ENCODE measurements around the gene C22orf31. TPM values are rescaled to one million over a fixed set of nuclear protein-coding genes. Genes with fewer than 3 reads are reported as not detected.

The C22orf31 gene
- total RNA-seq, 2 experiments from 2014 or later: not detected

GRCh38 chr22:29072979-29073617 is 11.5 kb upstream of the C22orf31 start, which contains the start of gene KREMEN1:
TSS of gene KREMEN1 (plus strand) at chr22:29073035. CDS start at chr22:29073131, 96 bp downstream.
- Mint-ChIP-seq H3K27ac (no peak within 1 kb of the TSS), H3K36me3 (ENCODE audit: low read depth) (no peaks in the 10 kb centered on the region), H3K4me1 (ENCODE audit: low read depth) (peaks cover 20% of the 10 kb centered on the region), H3K4me3 (peak within 1 kb of the TSS; percentile 64), H3K27me3 (peaks cover 60% of the 10 kb centered on the region), H3K9me3 (no peaks in the 10 kb centered on the region)
- TF ChIP-seq, protein P1, sequence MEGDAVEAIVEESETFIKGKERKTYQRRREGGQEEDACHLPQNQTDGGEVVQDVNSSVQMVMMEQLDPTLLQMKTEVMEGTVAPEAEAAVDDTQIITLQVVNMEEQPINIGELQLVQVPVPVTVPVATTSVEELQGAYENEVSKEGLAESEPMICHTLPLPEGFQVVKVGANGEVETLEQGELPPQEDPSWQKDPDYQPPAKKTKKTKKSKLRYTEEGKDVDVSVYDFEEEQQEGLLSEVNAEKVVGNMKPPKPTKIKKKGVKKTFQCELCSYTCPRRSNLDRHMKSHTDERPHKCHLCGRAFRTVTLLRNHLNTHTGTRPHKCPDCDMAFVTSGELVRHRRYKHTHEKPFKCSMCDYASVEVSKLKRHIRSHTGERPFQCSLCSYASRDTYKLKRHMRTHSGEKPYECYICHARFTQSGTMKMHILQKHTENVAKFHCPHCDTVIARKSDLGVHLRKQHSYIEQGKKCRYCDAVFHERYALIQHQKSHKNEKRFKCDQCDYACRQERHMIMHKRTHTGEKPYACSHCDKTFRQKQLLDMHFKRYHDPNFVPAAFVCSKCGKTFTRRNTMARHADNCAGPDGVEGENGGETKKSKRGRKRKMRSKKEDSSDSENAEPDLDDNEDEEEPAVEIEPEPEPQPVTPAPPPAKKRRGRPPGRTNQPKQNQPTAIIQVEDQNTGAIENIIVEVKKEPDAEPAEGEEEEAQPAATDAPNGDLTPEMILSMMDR (IDR thresholded peaks at IDR 0.05): no peak
- DNase-seq (no peak), ATAC-seq (no peak)
- intact Hi-C loops (cut with micrococcal nuclease): no loop called here
- ChIA-PET CTCF (interaction anchor here (1.5 kb wide), 3 partner anchors 81 to 473 kb away, joined by 3 to 13 read pairs (median 4); no protein-coding TSS in a partner anchor), POLR2A (no interaction called here)

- Mint-ChIP-seq H3K4me1 (ENCODE audit: low read depth) (peaks cover 20% of the 10 kb centered on the region), H3K27ac (no peak overlapping the region), H3K4me3 (peak overlapping the region; percentile 64), H3K36me3 (ENCODE audit: low read depth) (no peaks in the 10 kb centered on the region), H3K27me3 (peaks cover 57% of the 10 kb centered on the region), H3K9me3 (no peaks in the 10 kb centered on the region)
- TF ChIP-seq, protein P1 (IDR thresholded peaks at IDR 0.05): no peak
- DNase-seq (peak; percentile 88), ATAC-seq (peak; percentile 99)
- intact Hi-C loops (cut with micrococcal nuclease): no loop called here
- ChIA-PET CTCF (interaction anchor here (0.6 to 1.5 kb wide), 4 partner anchors 41 to 472 kb away, joined by 3 to 13 read pairs (median 4); no protein-coding TSS in a partner anchor), POLR2A (no interaction called here)
Observed at GRCh38 chr22:29072193-29072978, 10.8 kb upstream of the C22orf31 start.

DNA sequence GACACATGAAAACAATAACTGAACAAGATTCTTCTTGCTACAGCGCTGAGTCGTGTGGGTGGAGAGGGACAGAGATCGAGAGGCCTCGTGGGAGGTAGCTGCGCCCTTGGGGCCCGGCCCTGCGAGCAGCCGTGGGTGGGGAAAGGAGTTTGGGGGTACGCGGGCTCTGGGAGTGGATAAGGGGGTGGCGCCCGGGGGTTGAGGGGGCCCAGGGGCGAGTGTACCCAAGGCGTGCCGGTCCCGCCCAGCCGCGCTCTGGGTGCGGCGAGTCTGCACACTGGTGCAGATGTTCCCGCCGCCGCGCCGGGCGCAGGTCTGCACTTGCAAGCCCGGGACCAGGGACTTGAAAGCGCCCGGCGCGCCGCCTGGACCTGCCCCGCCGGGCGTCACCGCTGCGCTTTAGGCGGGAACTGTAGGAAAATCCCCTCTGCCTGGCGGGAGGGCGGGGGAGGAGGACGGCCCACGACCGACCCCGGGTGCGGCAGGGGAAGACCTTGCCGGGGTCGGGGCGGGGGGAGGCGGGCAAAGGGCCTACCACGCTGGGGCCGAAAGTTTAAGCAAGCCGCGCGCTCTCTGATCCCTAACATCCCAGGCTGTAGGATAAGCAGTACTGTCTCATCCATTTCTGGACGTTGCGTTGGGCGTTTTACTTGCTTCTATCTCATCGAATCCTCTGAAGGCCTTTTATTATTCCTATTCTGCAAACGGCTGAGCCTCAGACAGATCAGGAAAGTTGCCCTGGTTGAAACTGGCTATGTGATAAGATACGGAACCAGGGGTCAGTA is 9.8 kb upstream of the C22orf31 start:
- ChIA-PET CTCF (interaction anchor here (1.5 kb wide), 3 partner anchors 82 to 471 kb away, joined by 3 to 13 read pairs (median 4); no protein-coding TSS in a partner anchor), POLR2A (no interaction called here)
- intact Hi-C loops (cut with micrococcal nuclease): no loop called here
- Mint-ChIP-seq H3K27me3 (peaks cover 60% of the 10 kb centered on the region), H3K4me1 (ENCODE audit: low read depth) (peaks cover 23% of the 10 kb centered on the region), H3K27ac (no peak overlapping the region), H3K9me3 (no peaks in the 10 kb centered on the region), H3K36me3 (ENCODE audit: low read depth) (no peaks in the 10 kb centered on the region), H3K4me3 (peak overlapping the region; percentile 64)
- DNase-seq (peak; percentile 51), ATAC-seq (no peak)
- TF ChIP-seq, protein P1 (IDR thresholded peaks at IDR 0.05): no peak

DNA sequence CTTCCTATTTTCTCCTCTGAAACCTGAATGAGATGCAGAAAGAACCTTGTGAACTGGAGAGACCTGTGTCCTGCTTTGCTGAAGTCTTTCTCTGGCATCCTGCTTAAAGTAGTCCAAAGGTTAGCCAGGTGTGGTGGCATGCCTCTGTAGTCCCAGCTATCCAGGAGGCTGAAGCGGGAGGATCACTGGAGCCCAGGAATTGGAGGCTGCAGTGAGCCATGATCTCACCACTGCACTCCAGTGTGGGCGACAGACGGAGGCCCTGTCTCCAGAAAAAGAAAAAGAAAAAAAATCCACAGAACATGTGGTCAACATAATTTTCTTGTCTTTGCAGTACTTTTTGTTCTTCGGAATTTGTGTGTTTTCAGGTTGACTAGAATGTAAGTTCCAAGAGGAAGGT is 8.9 kb upstream of the C22orf31 start:
- ChIA-PET CTCF (interaction anchor here (0.6 to 1.1 kb wide), 2 partner anchors 35 to 241 kb away, joined by 4 read pairs; no protein-coding TSS in a partner anchor), POLR2A (no interaction called here)
- Mint-ChIP-seq H3K9me3 (no peaks in the 10 kb centered on the region), H3K4me3 (no peak overlapping the region), H3K36me3 (ENCODE audit: low read depth) (no peaks in the 10 kb centered on the region), H3K4me1 (ENCODE audit: low read depth) (peaks cover 27% of the 10 kb centered on the region), H3K27me3 (peaks cover 52% of the 10 kb centered on the region), H3K27ac (no peak overlapping the region)
- TF ChIP-seq, protein P1 (IDR thresholded peaks at IDR 0.05): no peak
- no peak for DNase-seq
- intact Hi-C loops (cut with micrococcal nuclease): no loop called here
- no peak for ATAC-seq

Data from activated CD8-positive, alpha-beta T cell treated with anti-CD3 and anti-CD28 coated beads for 36 hours (primary cell).